ENCODE data around the gene DHX15. TPM values are rescaled to one million over a fixed set of nuclear protein-coding genes. Genes with fewer than 3 reads are reported as not detected.

Gene DHX15
- total RNA-seq, 1 experiment from 2014 or later = 224 TPM

GRCh38 chr4:24482871-24483270 is 101.5 kb downstream of the DHX15 start:
- DNase-seq (ENCODE audit: low spot score) = no peak

- DNase-seq (ENCODE audit: low spot score) = peak; percentile 56
Measured at GRCh38 chr4:24477919-24478318, 106.4 kb downstream of the DHX15 start.

Other genes with a start within 250 kb of the DHX15 start
- 1.6 TPM in 1 of 2 replicates, not detected in the other for gene SOD3, start 211.0 kb upstream of the DHX15 start, total RNA-seq (2014; rRNA removed; shearing (Covaris generic))

Data from H4 (cell line).